ENCODE data around the gene TSPAN13. TPM values are rescaled to one million over a fixed set of nuclear protein-coding genes. Genes with fewer than 3 reads are reported as not detected.
A peak's percentile ranks its signal among the peaks of the same experiment; 100 is the strongest.

Gene TSPAN13
- total RNA-seq, 1 experiment from 2014 or later = 80.8 TPM

DNA sequence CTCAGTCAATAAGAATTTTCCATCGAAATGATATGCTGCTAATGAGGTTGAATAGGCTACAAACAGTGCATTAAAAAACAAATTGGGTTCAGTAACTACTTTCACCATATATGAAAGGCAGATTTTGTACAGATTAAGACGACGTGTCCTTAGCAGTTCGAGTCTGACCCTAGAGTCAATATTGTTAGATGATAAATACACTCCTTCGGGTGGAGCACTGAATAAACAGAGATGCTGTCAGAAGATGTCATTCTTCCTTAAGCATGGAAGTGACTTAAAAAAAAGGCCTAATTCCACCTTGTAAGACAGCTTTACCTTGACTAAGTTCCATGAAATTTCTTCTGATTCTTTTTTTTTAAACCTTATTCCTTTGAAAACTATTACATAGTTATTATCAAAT is 57.0 kb downstream of the TSPAN13 start:
- ATAC-seq = peak; percentile 68; the same call in 1 of the 2 replicates
- ChIA-PET CTCF (no interaction called here), POLR2A (interaction anchor here (1.5 kb wide), 1 partner anchor 9 kb away, joined by 3 read pairs; no protein-coding TSS in a partner anchor)
- no peaks in the 10 kb centered on the region for H3K27me3 ChIP-seq (ENCODE audit: control insufficient read depth, insufficient read depth, low read length)
- H3K9me3 ChIP-seq (ENCODE audit: control insufficient read depth, insufficient read depth, low read depth, low read length) = no peaks in the 10 kb centered on the region
- in situ Hi-C loops (cut with HindIII; ENCODE audit: low pct_unique_long_range_greater_than_20kb, low sequenced_read_pairs) (no loop called here), intact Hi-C loops (cut with micrococcal nuclease; ENCODE audit: unreplicated experiment) (no loop called here)
- BruUV-seq (replicated peaks) = no TSS peak
- H3K27ac ChIP-seq (ENCODE audit: low read length) = peak overlapping the region; percentile 76
- no peak for TF ChIP-seq TCF7L2 (IDR thresholded peaks at IDR 0.05; ENCODE audit: low read depth, low read length)
- TF ChIP-seq, protein P1, sequence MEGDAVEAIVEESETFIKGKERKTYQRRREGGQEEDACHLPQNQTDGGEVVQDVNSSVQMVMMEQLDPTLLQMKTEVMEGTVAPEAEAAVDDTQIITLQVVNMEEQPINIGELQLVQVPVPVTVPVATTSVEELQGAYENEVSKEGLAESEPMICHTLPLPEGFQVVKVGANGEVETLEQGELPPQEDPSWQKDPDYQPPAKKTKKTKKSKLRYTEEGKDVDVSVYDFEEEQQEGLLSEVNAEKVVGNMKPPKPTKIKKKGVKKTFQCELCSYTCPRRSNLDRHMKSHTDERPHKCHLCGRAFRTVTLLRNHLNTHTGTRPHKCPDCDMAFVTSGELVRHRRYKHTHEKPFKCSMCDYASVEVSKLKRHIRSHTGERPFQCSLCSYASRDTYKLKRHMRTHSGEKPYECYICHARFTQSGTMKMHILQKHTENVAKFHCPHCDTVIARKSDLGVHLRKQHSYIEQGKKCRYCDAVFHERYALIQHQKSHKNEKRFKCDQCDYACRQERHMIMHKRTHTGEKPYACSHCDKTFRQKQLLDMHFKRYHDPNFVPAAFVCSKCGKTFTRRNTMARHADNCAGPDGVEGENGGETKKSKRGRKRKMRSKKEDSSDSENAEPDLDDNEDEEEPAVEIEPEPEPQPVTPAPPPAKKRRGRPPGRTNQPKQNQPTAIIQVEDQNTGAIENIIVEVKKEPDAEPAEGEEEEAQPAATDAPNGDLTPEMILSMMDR (IDR thresholded peaks at IDR 0.05) = no peak
- TF ChIP-seq, protein P2, sequence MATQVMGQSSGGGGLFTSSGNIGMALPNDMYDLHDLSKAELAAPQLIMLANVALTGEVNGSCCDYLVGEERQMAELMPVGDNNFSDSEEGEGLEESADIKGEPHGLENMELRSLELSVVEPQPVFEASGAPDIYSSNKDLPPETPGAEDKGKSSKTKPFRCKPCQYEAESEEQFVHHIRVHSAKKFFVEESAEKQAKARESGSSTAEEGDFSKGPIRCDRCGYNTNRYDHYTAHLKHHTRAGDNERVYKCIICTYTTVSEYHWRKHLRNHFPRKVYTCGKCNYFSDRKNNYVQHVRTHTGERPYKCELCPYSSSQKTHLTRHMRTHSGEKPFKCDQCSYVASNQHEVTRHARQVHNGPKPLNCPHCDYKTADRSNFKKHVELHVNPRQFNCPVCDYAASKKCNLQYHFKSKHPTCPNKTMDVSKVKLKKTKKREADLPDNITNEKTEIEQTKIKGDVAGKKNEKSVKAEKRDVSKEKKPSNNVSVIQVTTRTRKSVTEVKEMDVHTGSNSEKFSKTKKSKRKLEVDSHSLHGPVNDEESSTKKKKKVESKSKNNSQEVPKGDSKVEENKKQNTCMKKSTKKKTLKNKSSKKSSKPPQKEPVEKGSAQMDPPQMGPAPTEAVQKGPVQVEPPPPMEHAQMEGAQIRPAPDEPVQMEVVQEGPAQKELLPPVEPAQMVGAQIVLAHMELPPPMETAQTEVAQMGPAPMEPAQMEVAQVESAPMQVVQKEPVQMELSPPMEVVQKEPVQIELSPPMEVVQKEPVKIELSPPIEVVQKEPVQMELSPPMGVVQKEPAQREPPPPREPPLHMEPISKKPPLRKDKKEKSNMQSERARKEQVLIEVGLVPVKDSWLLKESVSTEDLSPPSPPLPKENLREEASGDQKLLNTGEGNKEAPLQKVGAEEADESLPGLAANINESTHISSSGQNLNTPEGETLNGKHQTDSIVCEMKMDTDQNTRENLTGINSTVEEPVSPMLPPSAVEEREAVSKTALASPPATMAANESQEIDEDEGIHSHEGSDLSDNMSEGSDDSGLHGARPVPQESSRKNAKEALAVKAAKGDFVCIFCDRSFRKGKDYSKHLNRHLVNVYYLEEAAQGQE (IDR thresholded peaks at IDR 0.05; ENCODE audit: insufficient read depth in 1 of 2, low read depth in 2 of 2, low read length in 1 of 2) = no peak
- no peak for TF ChIP-seq POLR2AphosphoS5 (IDR thresholded peaks at IDR 0.05; ENCODE audit: low read depth, low read length)
- no peak for TF ChIP-seq SIN3A (IDR thresholded peaks at IDR 0.05; ENCODE audit: borderline replicate concordance, insufficient read depth, low read depth, low read length)
- no peaks in the 10 kb centered on the region for H3K36me3 ChIP-seq (ENCODE audit: control insufficient read depth, insufficient read depth, low read length)
- no peak overlapping the region for H3K4me3 ChIP-seq (ENCODE audit: low read depth in 2 of 2, low read length in 2 of 2)
- peaks cover 40% of the 10 kb centered on the region for H3K4me1 ChIP-seq (ENCODE audit: control insufficient read depth, insufficient read depth, low read length)
- DNase-seq (ENCODE audit: low read depth, low spot score) = no peak

DNA sequence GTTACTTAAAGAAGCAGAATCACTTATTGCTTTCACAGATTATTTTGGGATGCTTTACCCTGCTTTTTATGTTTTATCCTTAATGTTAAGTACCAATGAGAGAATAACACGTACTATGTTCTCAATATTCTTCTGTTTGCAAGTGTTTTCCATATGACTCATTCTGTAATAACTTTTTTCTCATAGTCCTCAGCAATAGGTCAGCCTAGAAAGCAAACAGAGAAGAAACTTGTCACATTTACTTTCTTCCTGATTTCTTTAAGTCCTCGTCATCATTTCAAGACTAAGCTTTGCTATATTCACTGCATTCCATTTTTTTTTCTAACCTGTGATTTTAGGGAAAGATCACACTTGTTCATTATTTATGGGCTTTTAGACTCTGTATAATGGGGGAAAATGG is 58.0 kb downstream of the TSPAN13 start:
- intact Hi-C loops (cut with micrococcal nuclease; ENCODE audit: unreplicated experiment) (no loop called here), in situ Hi-C loops (cut with HindIII; ENCODE audit: low pct_unique_long_range_greater_than_20kb, low sequenced_read_pairs) (no loop called here)
- H3K36me3 ChIP-seq (ENCODE audit: control insufficient read depth, insufficient read depth, low read length) = no peaks in the 10 kb centered on the region
- TF ChIP-seq, protein P1 (IDR thresholded peaks at IDR 0.05) = no peak
- no peak for TF ChIP-seq TCF7L2 (IDR thresholded peaks at IDR 0.05; ENCODE audit: low read depth, low read length)
- TF ChIP-seq, protein P2 (IDR thresholded peaks at IDR 0.05; ENCODE audit: insufficient read depth in 1 of 2, low read depth in 2 of 2, low read length in 1 of 2) = no peak
- no peak for TF ChIP-seq POLR2AphosphoS5 (IDR thresholded peaks at IDR 0.05; ENCODE audit: low read depth, low read length)
- no peak for TF ChIP-seq SIN3A (IDR thresholded peaks at IDR 0.05; ENCODE audit: borderline replicate concordance, insufficient read depth, low read depth, low read length)
- CTCF ChIA-PET = no interaction called here
- POLR2A ChIA-PET = no interaction called here
- no TSS peak for BruUV-seq (replicated peaks)
- DNase-seq (ENCODE audit: low read depth, low spot score) = no peak
- peak overlapping the region; percentile 76 for H3K27ac ChIP-seq (ENCODE audit: low read length)
- H3K4me3 ChIP-seq (ENCODE audit: low read depth in 2 of 2, low read length in 2 of 2) = peak overlapping the region in 1 of 2 experiments; percentile 2; a peak in 1 of 4 replicates
- peaks cover 35% of the 10 kb centered on the region for H3K4me1 ChIP-seq (ENCODE audit: control insufficient read depth, insufficient read depth, low read length)
- ATAC-seq = no peak
- H3K9me3 ChIP-seq (ENCODE audit: control insufficient read depth, insufficient read depth, low read depth, low read length) = no peaks in the 10 kb centered on the region
- H3K27me3 ChIP-seq (ENCODE audit: control insufficient read depth, insufficient read depth, low read length) = no peaks in the 10 kb centered on the region
